Measurements from ENCODE around the gene IL1RAP. TPM values are rescaled to one million over a fixed set of nuclear protein-coding genes. Genes with fewer than 3 reads are reported as not detected.

The IL1RAP gene
- total RNA-seq, 2 experiments from 2014 or later = 13.7 to 14.7 TPM

- no peak overlapping the region for H3K4me3 ChIP-seq (ENCODE audit: low read length)
- Mint-ChIP-seq H3K9me3 (peaks cover 2% of the 10 kb centered on the region), H3K4me1 (ENCODE audit: low read depth) (no peaks in the 10 kb centered on the region), H3K27ac (no peak overlapping the region), H3K36me3 (ENCODE audit: low read depth) (peaks cover 34% of the 10 kb centered on the region), H3K27me3 (no peaks in the 10 kb centered on the region), H3K4me3 (no peak overlapping the region)
- H3K27me3 ChIP-seq (ENCODE audit: control insufficient read depth in 1 of 2, insufficient read depth in 2 of 2, low read length in 2 of 2) = no peaks in the 10 kb centered on the region
- H3K27ac ChIP-seq (ENCODE audit: low read depth in 1 of 2, low read length in 2 of 2) = no peak overlapping the region
- no peak for TF ChIP-seq CTCF (IDR thresholded peaks at IDR 0.05)
- intact Hi-C loops (cut with DNase I, micrococcal nuclease) = no loop called here
- H3K9me3 ChIP-seq (ENCODE audit: control insufficient read depth in 1 of 2, insufficient read depth in 1 of 2, low read length in 2 of 2) = peaks cover 0 to 3% of the 10 kb centered on the region in 2 experiments
- no peak for DNase-seq
- H3K36me3 ChIP-seq (ENCODE audit: insufficient read depth, low read length) = no peaks in the 10 kb centered on the region
- ChIA-PET POLR2A (no interaction called here), CTCF (no interaction called here)
- no peaks in the 10 kb centered on the region for H3K4me1 ChIP-seq (ENCODE audit: insufficient read depth, low read length)
- no peak for ATAC-seq (ENCODE audit: poor library complexity)
Measured at GRCh38 chr3:190546881-190547510, 33.1 kb downstream of the IL1RAP start.

- no peak for ATAC-seq (ENCODE audit: poor library complexity)
- H3K36me3 ChIP-seq (ENCODE audit: insufficient read depth, low read length) = no peaks in the 10 kb centered on the region
- H3K27ac ChIP-seq (ENCODE audit: low read depth in 1 of 2, low read length in 2 of 2) = no peak overlapping the region
- no peaks in the 10 kb centered on the region for H3K4me1 ChIP-seq (ENCODE audit: insufficient read depth, low read length)
- H3K4me3 Mint-ChIP-seq = no peak overlapping the region
- POLR2A ChIA-PET = no interaction called here
- intact Hi-C loops (cut with DNase I, micrococcal nuclease) = no loop called here
- no peak overlapping the region for H3K4me3 ChIP-seq (ENCODE audit: low read length)
- CTCF ChIA-PET = no interaction called here
- peaks cover 4% of the 10 kb centered on the region for H3K9me3 Mint-ChIP-seq
- H3K9me3 ChIP-seq (ENCODE audit: control insufficient read depth in 1 of 2, insufficient read depth in 1 of 2, low read length in 2 of 2) = peaks cover 0 to 3% of the 10 kb centered on the region in 2 experiments
- H3K36me3 Mint-ChIP-seq (ENCODE audit: low read depth) = peaks cover 42% of the 10 kb centered on the region
- no peak overlapping the region for H3K27ac Mint-ChIP-seq
- DNase-seq = no peak
- TF ChIP-seq CTCF (IDR thresholded peaks at IDR 0.05) = no peak
- no peaks in the 10 kb centered on the region for H3K4me1 Mint-ChIP-seq (ENCODE audit: low read depth)
- no peaks in the 10 kb centered on the region for H3K27me3 Mint-ChIP-seq
- no peaks in the 10 kb centered on the region for H3K27me3 ChIP-seq (ENCODE audit: control insufficient read depth in 1 of 2, insufficient read depth in 2 of 2, low read length in 2 of 2)
Measured at GRCh38 chr3:190548031-190548656, 34.3 kb downstream of the IL1RAP start.

GRCh38 chr3:190552021-190552420 is 38.1 kb downstream of the IL1RAP start:
- ATAC-seq (ENCODE audit: poor library complexity) (no peak), DNase-seq (no peak)
- no peak overlapping the region for H3K4me3 ChIP-seq (ENCODE audit: low read length)
- H3K27me3 ChIP-seq (ENCODE audit: control insufficient read depth in 1 of 2, insufficient read depth in 2 of 2, low read length in 2 of 2) = no peaks in the 10 kb centered on the region
- H3K36me3 ChIP-seq (ENCODE audit: insufficient read depth, low read length) = no peaks in the 10 kb centered on the region
- H3K4me3 Mint-ChIP-seq = no peak overlapping the region
- no peaks in the 10 kb centered on the region for H3K4me1 ChIP-seq (ENCODE audit: insufficient read depth, low read length)
- H3K9me3 ChIP-seq (ENCODE audit: control insufficient read depth in 1 of 2, insufficient read depth in 1 of 2, low read length in 2 of 2) = peaks cover 0 to 9% of the 10 kb centered on the region in 2 experiments
- H3K36me3 Mint-ChIP-seq (ENCODE audit: low read depth) = peaks cover 61% of the 10 kb centered on the region
- ChIA-PET CTCF (no interaction called here), POLR2A (no interaction called here)
- H3K27ac ChIP-seq (ENCODE audit: low read depth in 1 of 2, low read length in 2 of 2) = no peak overlapping the region
- H3K27ac Mint-ChIP-seq = no peak overlapping the region
- TF ChIP-seq CTCF (IDR thresholded peaks at IDR 0.05) = no peak
- H3K9me3 Mint-ChIP-seq = peaks cover 4% of the 10 kb centered on the region
- intact Hi-C loops (cut with DNase I, micrococcal nuclease) = no loop called here
- no peaks in the 10 kb centered on the region for H3K4me1 Mint-ChIP-seq (ENCODE audit: low read depth)
- no peaks in the 10 kb centered on the region for H3K27me3 Mint-ChIP-seq

Measured in CD4-positive, alpha-beta T cell (primary cell).